T-helper 1 cell (primary cell): ENCODE data around the gene ATF2.
A peak's percentile ranks its signal among the peaks of the same experiment; 100 is the strongest.
"Not testable (repeated sequence)": the region's sequence is repeated elsewhere in the genome, so short reads cannot be mapped to it uniquely, and the experiment has no call there.

Experiments
- DNase-seq, 5 donors: peaks; one replicate each; pipeline ENCODE4 v3.0.0-alpha.2; 2012 to 2020

Gene ATF2

DNA sequence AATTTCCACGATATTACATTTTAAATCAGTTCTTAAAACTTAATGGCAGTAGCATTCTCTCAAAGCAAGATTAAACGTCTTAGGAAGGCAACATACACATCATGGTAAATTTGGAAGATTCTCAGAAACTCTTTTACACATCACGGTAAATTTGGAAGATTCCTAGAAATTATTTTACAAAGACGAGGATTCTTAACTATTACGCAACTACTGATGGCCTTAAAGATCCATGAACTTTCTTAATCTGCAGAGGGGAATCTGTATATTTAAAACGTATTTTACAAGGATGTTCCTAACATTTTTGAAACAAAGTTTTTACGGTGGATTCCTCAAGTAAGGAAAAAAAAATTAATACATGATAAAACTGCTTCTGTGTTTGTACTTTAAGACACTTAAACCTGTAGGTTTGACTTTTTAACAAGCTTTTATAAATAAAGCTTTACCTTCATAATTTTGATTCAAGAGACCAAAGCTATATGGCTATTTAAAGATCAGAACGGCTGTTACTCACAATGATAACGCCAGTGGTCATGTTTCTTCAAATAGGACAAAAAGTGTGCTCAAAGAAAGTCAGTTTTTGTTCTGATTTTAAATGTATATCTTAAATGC, 1.7 kb downstream of the ATF2 start:
- no peak for DNase-seq

DNA sequence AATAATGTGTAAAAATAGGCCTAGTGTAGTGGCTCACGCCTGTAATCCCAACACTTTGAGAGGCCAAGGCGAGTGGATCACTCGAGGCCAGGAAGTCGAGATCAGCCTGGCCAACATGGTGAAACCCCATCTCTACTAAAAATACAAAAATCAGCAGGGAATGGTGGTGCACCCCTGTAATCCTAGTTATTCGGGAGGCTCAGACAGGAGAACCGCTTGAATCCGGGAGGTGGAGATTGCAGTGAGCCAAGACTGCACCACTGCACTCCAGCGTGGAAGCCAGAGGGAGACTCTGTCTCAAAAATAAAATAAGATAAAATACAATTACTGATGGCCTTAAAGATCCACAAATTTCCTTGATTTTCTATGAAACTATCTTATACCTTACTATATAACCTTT, 3.8 kb downstream of the ATF2 start:
- no peak for DNase-seq

DNA sequence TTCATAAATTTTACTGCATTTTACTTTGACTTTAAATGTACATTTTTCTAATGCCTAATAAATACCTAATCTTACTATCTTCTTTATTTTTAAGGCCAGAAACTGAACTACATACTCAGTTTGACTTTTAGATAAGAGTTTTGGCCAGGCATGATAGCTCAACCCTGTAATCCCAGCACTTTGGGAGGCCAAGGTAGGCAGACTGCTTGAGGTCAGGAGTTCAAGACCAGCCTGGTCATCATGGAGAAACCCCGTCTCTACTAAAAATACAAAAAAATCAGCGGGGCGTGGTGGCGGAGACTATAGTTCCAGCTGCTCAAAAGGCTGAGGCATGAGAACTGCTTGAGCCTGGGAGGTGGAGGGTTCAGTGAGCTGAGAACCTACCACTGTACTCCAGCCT, 9.1 kb downstream of the ATF2 start:
- DNase-seq, result no peak

DNA sequence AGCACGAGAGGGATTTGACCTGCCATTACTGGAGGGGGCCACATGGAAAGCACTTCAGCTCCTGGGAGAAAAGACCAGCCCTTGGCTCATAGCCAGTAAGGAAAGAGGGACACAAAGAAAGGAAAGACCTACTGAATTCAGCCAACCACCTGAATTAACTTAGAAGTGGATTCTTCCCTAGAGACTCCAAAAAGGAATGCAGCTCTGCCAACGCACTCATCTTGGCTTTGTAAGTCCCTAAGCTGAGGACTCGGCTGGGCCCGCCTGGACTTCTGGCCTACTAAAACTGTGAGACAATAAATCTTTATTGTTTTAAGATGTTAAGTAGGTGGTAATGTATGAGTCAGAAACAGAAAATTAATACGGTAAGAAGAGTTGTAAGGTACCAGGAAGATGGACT, 11.5 kb downstream of the ATF2 start:
- no peak for DNase-seq

DNA sequence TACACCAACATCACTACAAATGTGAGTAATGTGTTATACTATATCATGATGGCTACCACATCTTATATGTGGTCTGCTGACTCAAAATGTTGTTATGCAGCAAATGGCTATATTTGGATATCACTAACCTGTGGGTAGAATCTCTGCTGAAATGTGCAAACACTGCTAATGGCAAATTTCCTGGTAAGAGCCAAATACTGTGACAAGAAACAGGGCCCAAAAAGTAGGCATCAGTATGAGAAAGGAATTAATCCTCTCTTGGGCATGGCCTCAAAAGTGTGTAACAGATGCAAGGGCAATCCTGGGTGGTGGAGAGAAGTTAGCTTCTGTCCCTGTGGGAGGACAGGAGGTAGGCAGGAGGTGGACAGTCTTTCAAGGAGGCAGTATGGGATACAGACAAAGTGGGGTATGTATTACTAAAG, 13.3 kb downstream of the ATF2 start:
- peak in 1 of 5 donors; percentile 70 for DNase-seq

DNA sequence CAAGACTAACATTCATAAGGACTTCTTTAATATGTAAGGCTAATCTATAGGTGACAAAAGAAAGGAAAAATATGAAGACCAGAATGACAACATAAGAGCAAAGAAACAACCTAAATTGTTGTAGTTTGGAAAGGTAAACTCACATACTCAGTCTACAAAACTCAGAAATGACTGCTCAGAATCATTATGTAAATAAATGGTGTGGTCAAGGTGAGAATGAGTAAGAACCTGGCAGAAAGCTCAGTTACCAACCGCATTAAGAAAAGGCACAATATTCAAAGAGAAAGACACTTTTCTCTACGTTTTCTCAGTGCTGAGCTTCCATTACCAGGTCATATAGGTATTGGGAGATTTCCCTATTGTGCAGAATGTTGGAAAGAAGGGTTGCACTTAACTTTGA, 15.8 kb downstream of the ATF2 start:
- DNase-seq, result peak in 1 of 5 donors; percentile 25

DNA sequence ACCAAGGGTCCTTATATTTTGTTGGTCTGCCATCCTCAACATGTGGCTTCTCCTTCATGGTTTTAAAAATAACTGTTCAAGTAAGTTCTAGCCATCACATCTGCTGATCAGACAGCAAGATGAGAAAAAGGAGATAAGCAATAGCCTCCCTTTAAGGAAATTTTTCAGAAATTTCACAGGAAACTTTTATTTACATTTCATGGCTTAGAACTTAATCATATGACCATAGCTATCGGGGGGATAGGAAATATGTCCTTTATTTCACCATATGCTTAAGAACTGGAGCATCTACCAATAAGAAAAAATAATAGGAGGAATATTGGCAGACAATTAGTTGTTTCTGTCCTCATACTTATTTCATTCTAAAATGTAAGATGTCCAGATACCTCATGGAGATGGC, 16.2 kb downstream of the ATF2 start:
- no peak for DNase-seq

DNA sequence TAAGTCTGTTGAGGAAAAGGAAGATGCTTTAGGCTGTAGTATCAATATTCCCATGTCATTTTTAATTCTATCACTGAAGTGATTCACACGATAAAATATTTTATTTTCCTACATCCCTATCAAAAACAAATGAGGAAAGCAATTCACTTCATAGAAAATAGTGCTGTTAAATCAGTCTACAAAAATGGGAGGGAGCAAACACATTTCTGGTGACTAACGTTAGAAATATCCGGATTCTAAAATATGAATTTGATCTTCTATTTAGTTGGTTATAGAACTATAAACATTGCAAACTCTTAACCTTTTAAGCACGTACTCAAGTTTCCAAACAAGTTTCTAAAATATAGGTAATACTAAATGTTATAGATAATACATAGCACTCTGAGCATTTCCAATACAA, 20.8 kb downstream of the ATF2 start:
- no peak for DNase-seq

DNA sequence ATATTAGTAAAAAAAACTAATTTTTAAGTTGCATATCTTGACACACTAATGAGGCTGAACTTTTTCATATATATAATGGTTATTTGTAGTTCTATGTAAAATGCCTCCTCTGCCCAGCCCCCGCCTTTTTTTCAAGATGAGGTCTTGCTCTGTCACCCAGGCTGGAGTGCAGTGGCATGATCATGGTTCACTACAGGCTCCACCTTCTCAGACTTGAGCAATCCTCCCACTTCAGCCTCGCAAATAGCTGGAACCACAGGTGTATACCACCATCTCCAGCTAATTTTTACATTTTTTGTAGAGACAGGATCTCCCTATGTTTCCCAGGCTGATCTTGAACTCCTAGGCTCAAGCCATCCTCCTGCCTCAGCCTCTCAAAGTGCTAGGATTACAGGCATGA, 24.3 kb downstream of the ATF2 start:
- no peak for DNase-seq

DNA sequence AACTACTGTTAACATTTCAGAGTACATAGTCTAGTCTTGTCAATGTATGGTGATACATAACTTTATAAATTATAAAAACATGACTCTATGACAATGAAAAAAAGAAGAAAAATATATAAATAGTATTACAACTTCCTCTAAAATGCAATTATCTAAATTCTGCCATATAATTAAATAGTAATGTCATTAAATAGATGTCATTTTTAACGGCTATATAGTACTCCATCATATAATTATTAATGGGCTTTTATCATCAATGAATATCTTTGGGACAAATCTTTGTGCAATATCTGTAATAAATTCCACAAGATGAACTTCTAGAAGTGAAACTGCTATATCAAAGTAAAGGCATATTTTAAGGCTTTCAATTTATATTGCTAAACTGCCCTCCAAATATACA, 24.8 kb downstream of the ATF2 start:
- DNase-seq, result no peak

DNA sequence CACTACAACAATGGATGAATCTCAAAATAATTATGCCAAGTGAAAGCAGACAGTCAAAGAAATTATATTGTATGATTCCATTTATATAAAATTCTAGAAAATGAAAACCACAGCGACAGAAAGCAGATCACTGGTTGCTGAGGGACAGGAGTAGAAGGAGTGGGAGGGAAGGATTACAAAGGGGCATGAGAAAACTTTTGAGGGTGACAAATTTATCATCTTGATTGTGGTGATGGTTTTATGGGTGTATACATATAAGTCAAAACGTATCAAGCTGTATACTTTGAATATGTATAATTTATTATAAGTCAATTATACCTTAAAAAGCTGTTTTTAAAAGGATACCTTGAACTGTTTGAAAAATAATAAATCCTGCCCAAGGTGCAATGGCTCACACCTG, 27.7 kb downstream of the ATF2 start:
- DNase-seq, result no peak

DNA sequence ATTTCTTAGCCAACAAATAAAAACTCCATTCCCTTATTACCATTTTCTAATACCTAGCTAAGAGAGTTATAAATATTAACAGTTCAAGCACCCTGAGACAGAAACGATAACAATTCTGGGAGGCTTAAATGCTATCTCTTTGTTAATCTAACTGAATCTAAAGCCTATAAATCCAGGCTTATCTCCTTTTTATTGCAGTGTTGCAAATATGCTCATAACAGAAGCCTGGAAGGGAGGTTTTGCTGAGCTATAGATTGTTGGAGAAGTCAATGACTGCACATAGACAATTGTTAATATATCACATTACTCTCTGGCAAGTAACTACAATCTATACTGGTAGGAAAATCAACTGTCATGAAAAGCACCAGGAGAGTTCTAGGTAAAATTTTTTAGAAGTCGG, 30.2 kb downstream of the ATF2 start:
- DNase-seq, result no peak

DNA sequence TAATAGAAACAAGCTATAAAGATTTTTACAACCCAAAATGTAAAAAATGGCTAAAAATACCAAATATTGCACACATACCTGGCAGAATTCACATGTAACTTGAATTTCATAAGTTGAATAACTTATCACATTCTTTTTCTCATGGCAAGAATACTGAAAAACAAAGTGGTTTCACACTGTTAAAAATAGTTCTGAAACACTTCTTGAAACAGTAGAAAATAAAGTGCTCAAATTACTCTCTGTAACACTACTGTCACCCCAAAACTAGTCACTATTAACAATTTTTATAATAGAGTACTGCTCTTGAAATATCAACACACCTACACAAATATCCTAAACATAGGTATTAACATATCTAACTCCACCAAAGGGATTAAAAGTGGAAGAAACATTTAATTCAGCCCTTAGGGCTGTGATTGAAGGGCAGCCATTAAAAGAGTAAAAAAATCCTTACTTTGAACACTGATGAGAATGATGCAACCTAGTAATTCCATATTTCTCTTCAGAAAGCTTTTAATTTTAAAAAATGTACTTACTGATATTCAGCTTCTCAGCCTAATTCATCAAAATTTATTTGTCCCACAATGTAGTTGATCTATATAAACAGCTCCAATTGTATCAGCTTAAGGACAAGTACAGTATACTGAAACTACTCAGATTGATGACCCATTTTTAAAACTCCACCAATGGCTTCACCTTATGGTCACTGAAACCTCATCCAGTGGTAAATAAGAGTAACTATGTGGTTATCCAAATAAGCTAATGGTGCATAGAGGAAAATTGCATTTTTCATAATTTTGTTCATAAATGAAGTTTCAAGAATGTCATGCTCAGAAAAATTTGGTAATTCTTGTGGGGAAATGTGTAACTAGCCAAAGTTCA, 31.4 kb downstream of the ATF2 start:
- DNase-seq, result no peak

DNA sequence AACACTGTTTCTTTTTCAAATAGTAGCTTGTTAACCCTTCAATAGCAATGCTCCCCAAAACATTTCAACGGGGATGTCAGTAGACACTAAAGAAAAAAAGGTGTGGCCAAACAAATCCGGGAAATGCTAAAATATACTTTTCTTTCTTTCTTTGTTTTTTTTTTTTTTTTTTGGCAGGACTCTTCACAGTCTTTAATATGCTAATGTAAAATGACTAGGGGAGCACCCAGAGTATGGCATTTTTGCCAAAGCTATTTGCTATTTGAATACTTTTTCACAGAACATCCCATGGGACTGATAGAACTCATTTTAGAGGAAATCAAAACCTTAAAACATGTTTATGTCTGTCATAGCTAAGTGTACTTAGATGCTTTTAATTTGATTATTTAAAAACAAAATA, 32.1 kb downstream of the ATF2 start:
- no peak for DNase-seq

DNA sequence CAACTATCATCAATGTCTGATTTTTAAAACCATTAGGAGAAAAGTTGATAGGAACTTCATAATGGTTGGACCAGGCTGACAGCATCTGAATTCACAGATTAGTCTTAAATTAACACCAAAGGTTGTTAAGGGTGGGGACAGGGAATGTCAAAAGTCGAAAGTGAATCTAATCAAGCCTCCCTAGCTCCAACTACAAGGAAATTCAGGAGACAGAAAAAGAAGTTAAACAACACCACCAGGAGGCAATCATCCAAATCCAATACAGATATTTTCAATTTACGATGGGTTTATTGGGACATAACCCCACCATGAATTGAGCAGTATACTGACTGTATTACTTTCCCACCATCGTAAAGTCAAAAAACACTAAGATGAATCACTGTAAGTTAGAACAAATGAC, 32.8 kb downstream of the ATF2 start:
- DNase-seq, result no peak

DNA sequence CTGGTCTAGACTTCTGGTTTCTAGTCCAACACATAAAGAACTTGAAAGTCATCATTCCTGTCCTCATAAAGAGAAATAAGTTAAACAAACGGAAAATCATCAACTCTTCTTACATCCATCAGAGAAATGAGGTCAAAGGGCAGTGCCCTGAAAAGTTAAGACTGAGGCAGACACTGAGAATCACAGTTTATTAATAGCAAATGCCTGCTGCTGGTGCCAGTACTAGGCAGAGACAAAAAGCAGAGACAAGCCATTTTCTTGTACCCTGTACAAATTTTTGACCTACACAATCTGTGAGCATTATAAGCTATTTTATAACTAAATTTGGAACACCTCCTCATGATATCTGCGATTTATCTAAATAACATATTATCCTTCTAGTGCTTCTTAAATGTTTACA, 36.8 kb downstream of the ATF2 start:
- no peak for DNase-seq

DNA sequence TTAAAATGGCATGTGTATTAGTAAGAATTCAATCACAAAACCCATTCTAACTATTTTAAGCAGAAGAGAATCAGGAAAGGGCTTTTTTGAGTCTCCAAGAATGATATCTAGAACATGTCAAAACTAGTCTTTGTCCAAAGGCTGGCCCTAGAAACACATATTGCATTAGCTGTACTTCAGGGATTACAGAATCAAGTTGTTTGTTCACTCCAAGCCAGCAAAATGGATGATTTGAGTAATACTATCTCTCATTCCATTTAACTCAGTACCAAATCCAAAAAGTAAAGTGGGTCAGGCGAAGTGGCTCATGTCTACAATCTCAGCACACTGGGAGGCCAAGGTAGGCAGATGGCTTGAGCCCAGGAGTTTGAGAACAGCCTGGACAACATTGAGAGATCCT, 41.3 kb downstream of the ATF2 start:
- no peak for DNase-seq

DNA sequence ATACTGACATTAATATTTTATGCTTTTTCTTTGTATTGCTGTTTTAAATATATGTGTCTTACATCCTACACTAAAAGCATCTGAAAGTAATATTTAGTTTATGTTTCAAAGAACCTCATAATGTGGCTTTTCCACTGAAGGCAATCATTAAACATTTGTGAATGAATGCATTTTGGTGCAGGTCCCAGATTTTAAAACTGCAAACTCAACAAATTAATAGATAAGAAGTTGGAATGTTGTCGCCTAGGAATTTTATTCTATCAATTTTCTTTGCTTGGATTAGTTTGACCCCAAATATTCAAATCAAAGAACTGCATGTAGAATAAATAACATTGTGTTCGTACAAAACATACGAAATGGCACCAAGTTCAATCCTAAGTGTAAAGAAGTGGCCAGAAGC, 44.7 kb downstream of the ATF2 start:
- no peak for DNase-seq

DNA sequence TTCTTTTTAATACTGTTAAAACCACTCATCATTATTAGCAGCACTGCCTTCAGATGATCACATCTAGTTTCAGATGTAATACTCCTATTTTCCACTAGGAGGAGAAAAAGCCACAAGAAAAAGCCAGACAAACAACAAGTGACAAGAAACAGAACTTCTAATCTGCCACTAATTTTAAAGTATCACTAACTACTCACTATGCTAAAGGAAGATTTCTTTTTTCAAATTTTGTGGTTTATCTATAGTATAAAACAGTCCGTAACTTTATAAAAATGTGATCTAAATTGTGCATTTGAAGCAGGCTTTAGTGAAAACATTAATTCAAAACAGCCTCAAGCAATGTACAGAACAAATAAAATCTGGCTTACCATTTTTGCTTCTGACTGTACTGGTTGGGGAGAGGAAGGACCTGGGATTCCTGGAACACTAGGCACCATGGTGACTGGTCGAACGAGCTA, 56.8 kb downstream of the ATF2 start:
- DNase-seq, result peak in 1 of 5 donors; percentile 45

DNA sequence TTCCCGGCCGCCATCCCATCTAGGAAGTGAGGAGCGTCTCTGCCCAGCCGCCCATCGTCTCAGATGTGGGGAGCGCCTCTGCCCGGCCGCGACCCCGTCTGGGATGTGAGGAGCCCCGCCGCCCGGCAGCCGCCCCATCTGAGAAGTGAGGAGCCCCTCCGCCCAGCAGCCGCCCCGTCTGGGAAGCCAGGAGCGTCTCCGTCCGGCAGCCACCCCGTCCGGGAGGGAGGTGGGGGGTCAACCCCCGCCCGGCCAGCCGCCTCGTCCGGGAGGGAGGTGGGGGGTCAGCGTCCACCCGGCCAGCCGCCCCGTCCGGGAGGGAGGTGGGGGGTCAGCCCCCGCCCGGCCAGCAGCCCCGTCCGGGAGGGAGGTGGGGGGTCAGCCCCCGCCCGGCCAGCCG, 59.9 kb downstream of the ATF2 start:
- DNase-seq, result not testable (repeated sequence)

DNA sequence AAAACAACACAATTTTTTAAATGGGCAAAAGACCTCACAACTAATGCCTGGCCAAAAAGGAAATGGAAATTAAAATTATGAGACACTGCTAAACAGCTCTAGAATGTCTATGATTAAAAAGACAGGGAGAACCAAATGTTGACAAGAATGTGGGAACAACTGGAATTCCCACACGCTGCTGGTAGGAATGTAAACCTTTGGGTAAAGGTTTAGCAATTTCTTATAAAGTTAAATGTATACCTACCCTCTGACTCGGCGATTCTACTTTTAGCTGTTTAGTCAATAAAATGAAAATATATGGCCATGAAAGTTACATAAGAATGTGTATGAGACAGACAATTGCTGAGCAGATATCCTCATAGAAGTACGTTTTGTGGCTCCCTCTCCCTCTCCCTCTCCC, 60.9 kb downstream of the ATF2 start:
- DNase-seq, result no peak

DNA sequence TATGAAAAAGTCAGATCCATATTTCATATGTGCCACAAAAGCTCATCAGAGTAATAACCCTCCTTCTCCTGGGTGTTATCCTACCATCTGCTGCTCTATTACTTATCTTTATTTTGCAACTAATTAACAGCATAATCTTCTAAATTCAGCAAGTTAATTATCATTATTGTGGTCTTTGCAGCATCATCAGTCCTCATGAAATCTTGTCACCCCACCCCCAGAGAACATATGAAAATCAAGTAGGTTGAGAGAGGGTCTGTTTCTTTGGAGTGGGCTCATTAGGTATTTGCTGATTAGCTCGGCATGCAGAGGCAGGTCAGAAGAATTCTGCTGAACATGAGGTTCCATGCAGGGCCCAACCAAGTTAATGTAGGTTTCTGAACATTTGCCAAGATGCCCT, 64.8 kb downstream of the ATF2 start:
- DNase-seq, result no peak

DNA sequence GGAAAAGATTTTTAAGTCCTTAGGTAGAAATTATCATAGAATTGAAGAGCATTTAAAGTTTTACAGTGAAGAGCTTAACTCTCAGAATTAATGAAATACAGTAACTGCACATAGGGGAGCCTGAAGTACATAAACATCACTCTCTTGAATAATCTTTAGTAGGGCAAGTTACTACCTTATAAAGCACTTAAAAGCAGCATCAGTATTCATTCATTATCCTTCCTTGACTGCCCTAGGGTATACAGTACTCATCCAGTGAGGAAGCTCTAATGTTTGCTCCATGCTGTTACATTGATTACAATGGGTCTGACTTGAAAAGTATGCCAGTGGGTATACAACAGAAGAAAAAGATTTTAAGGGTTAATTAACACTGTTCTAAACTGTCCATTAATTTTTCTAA, 66.5 kb downstream of the ATF2 start:
- DNase-seq, result no peak

DNA sequence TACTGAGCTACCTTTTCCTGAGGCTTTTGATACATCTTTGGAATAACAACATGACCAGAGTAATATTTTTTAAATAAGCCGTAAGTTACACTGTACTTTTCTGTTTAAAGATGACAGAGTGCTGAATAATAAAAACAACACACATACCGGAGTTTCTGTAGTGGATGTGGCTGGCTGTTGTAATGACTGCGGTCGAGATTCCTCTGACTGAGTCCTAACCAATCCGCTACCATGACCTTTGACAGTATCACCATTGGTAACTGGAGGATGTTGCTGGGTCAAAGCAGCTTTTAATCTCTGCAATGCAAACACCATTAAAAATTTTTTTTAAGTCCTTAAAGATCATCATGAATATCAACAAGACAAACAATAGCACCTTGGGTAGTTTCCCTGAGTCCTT, 70.7 kb downstream of the ATF2 start:
- DNase-seq, result no peak

DNA sequence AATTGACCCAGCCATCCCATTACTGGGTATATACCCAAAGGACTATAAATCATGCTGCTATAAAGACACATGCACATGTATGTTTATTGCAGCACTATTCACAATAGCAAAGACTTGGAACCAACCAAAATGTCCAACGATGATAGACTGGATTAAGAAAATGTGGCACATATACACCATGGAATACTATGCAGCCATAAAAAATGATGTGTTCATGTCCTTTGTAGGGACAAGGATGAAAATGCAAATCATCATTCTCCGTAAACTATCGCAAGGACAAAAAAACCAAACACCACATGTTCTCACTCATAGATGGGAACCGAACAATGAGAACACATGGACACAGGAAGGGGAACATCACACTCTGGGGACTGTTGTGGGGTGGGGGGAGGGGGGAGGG, 83.9 kb downstream of the ATF2 start:
- DNase-seq, result not testable (repeated sequence)
